Activated naive CD8-positive, alpha-beta T cell treated with anti-CD3 and anti-CD28 coated beads for 36 hours (primary cell): ENCODE results near the gene CERS6. TPM values are rescaled to one million over a fixed set of nuclear protein-coding genes. Genes with fewer than 3 reads are reported as not detected.

Experiments
- DNase-seq: peaks from one replicate; pipeline ENCODE4 v3.0.0; 2021
- H3K27ac Mint-ChIP-seq: one replicate; pipeline ENCODE4 v1.8.0; 2022; ENCODE audit warnings: mild to moderate bottlenecking, moderate library complexity, mixed read lengths
- H3K27me3 Mint-ChIP-seq: one replicate; pipeline ENCODE4 v1.8.0; 2022; ENCODE audit warnings: mild to moderate bottlenecking, mixed read lengths
- H3K36me3 Mint-ChIP-seq: one replicate; pipeline ENCODE4 v1.8.0; 2021; ENCODE audit warnings: mild to moderate bottlenecking, mixed read lengths
- H3K4me1 Mint-ChIP-seq: one replicate; pipeline ENCODE4 v1.8.0; 2021; ENCODE audit warnings: mixed read lengths
- H3K4me3 Mint-ChIP-seq: one replicate; pipeline ENCODE4 v1.8.0; 2022; ENCODE audit warnings: mild to moderate bottlenecking, moderate library complexity, mixed read lengths
- H3K9me3 Mint-ChIP-seq: one replicate; pipeline ENCODE4 v1.8.0; 2022; ENCODE audit warnings: mixed read lengths
- total RNA-seq, 2 experiments: library from RNA; stranded (reverse); gene quantifications; one replicate each; pipeline ENCODE4 v1.2.3, GENCODE V29; 2021

The CERS6 gene
- total RNA-seq, 2 experiments from 2014 or later: 20.6 to 21.3 TPM

GRCh38 chr2:168699844-168700417 is 243.9 kb downstream of the CERS6 start:
- Mint-ChIP-seq H3K9me3 (no peaks in the 10 kb centered on the region), H3K4me3 (no peak overlapping the region), H3K27ac (no peak overlapping the region), H3K4me1 (no peaks in the 10 kb centered on the region), H3K27me3 (no peaks in the 10 kb centered on the region), H3K36me3 (peaks cover 37% of the 10 kb centered on the region)
- no peak for DNase-seq

GRCh38 chr2:168700615-168701245 is 244.7 kb downstream of the CERS6 start:
- no peak overlapping the region for H3K4me3 Mint-ChIP-seq
- peaks cover 29% of the 10 kb centered on the region for H3K36me3 Mint-ChIP-seq
- DNase-seq: no peak
- H3K4me1 Mint-ChIP-seq: no peaks in the 10 kb centered on the region
- H3K27me3 Mint-ChIP-seq: no peaks in the 10 kb centered on the region
- no peak overlapping the region for H3K27ac Mint-ChIP-seq
- no peaks in the 10 kb centered on the region for H3K9me3 Mint-ChIP-seq

- H3K4me1 Mint-ChIP-seq: no peaks in the 10 kb centered on the region
- no peaks in the 10 kb centered on the region for H3K27me3 Mint-ChIP-seq
- H3K9me3 Mint-ChIP-seq: no peaks in the 10 kb centered on the region
- no peak overlapping the region for H3K4me3 Mint-ChIP-seq
- DNase-seq: no peak
- no peak overlapping the region for H3K27ac Mint-ChIP-seq
- H3K36me3 Mint-ChIP-seq: peaks cover 15% of the 10 kb centered on the region
Observed at GRCh38 chr2:168702579-168702978, 246.5 kb downstream of the CERS6 start.

GRCh38 chr2:168703926-168704325 is 247.9 kb downstream of the CERS6 start:
- H3K9me3 Mint-ChIP-seq: no peaks in the 10 kb centered on the region
- peaks cover 5% of the 10 kb centered on the region for H3K36me3 Mint-ChIP-seq
- H3K4me1 Mint-ChIP-seq: no peaks in the 10 kb centered on the region
- H3K4me3 Mint-ChIP-seq: no peak overlapping the region
- no peaks in the 10 kb centered on the region for H3K27me3 Mint-ChIP-seq
- no peak overlapping the region for H3K27ac Mint-ChIP-seq
- DNase-seq: no peak

- Mint-ChIP-seq H3K27ac (no peak overlapping the region), H3K27me3 (no peaks in the 10 kb centered on the region), H3K4me3 (no peak overlapping the region)
Observed at GRCh38 chr2:168705534-168706470, 249.7 kb downstream of the CERS6 start.

GRCh38 chr2:168706806-168707205 is 250.7 kb downstream of the CERS6 start:
- Mint-ChIP-seq H3K4me3 (no peak overlapping the region), H3K27me3 (no peaks in the 10 kb centered on the region), H3K36me3 (no peaks in the 10 kb centered on the region), H3K9me3 (no peaks in the 10 kb centered on the region), H3K27ac (no peak overlapping the region), H3K4me1 (no peaks in the 10 kb centered on the region)
- no peak for DNase-seq

More at GRCh38 chr2:168705534-168706470, 249.7 kb downstream of the CERS6 start:
- H3K9me3 Mint-ChIP-seq: no peaks in the 10 kb centered on the region
- no peaks in the 10 kb centered on the region for H3K4me1 Mint-ChIP-seq
- no peaks in the 10 kb centered on the region for H3K36me3 Mint-ChIP-seq
- DNase-seq: no peak

- Mint-ChIP-seq H3K27me3 (no peaks in the 10 kb centered on the region), H3K9me3 (no peaks in the 10 kb centered on the region), H3K4me1 (peaks cover 2% of the 10 kb centered on the region), H3K27ac (no peak overlapping the region), H3K4me3 (no peak overlapping the region), H3K36me3 (peaks cover under 1% of the 10 kb centered on the region)
- DNase-seq: no peak
Observed at GRCh38 chr2:168708080-168708479, 252.0 kb downstream of the CERS6 start.

- peaks cover 14% of the 10 kb centered on the region for H3K36me3 Mint-ChIP-seq
- no peak for DNase-seq
- H3K4me1 Mint-ChIP-seq: peaks cover 2% of the 10 kb centered on the region
- no peaks in the 10 kb centered on the region for H3K27me3 Mint-ChIP-seq
- no peak overlapping the region for H3K4me3 Mint-ChIP-seq
- H3K9me3 Mint-ChIP-seq: no peaks in the 10 kb centered on the region
- no peak overlapping the region for H3K27ac Mint-ChIP-seq
Observed at GRCh38 chr2:168710754-168711467, 254.8 kb downstream of the CERS6 start.

GRCh38 chr2:168712053-168712452 is 256.0 kb downstream of the CERS6 start:
- Mint-ChIP-seq H3K27ac (no peak overlapping the region), H3K4me3 (no peak overlapping the region), H3K36me3 (peaks cover 14% of the 10 kb centered on the region), H3K9me3 (no peaks in the 10 kb centered on the region), H3K27me3 (no peaks in the 10 kb centered on the region), H3K4me1 (peaks cover 5% of the 10 kb centered on the region)
- no peak for DNase-seq

- Mint-ChIP-seq H3K4me3 (no peak overlapping the region), H3K9me3 (no peaks in the 10 kb centered on the region), H3K27me3 (no peaks in the 10 kb centered on the region), H3K36me3 (peaks cover 26% of the 10 kb centered on the region), H3K27ac (no peak overlapping the region), H3K4me1 (peaks cover 16% of the 10 kb centered on the region)
- DNase-seq: no peak
Observed at GRCh38 chr2:168713325-168713724, 257.3 kb downstream of the CERS6 start.

GRCh38 chr2:168715849-168716248 is 259.8 kb downstream of the CERS6 start:
- Mint-ChIP-seq H3K36me3 (peaks cover 37% of the 10 kb centered on the region), H3K27ac (no peak overlapping the region), H3K4me1 (peaks cover 16% of the 10 kb centered on the region), H3K27me3 (no peaks in the 10 kb centered on the region), H3K9me3 (no peaks in the 10 kb centered on the region), H3K4me3 (no peak overlapping the region)
- DNase-seq: no peak

- Mint-ChIP-seq H3K9me3 (no peaks in the 10 kb centered on the region), H3K27me3 (no peaks in the 10 kb centered on the region), H3K36me3 (peaks cover 39% of the 10 kb centered on the region), H3K4me1 (peaks cover 16% of the 10 kb centered on the region), H3K4me3 (no peak overlapping the region), H3K27ac (no peak overlapping the region)
- DNase-seq: no peak
Observed at GRCh38 chr2:168716839-168717238, 260.8 kb downstream of the CERS6 start.

- Mint-ChIP-seq H3K36me3 (peaks cover 41% of the 10 kb centered on the region), H3K4me3 (no peak overlapping the region), H3K27ac (no peak overlapping the region), H3K4me1 (peaks cover 15% of the 10 kb centered on the region), H3K27me3 (no peaks in the 10 kb centered on the region), H3K9me3 (no peaks in the 10 kb centered on the region)
- no peak for DNase-seq
Observed at GRCh38 chr2:168717790-168718502, 261.9 kb downstream of the CERS6 start.

GRCh38 chr2:168718622-168719021 is 262.6 kb downstream of the CERS6 start:
- no peaks in the 10 kb centered on the region for H3K9me3 Mint-ChIP-seq
- no peak overlapping the region for H3K27ac Mint-ChIP-seq
- peaks cover 15% of the 10 kb centered on the region for H3K4me1 Mint-ChIP-seq
- H3K27me3 Mint-ChIP-seq: no peaks in the 10 kb centered on the region
- no peak for DNase-seq
- peaks cover 43% of the 10 kb centered on the region for H3K36me3 Mint-ChIP-seq
- no peak overlapping the region for H3K4me3 Mint-ChIP-seq
